RKO (cell line): ENCODE results near the gene SERPINA10.
"Not testable (repeated sequence)": the region's sequence is repeated elsewhere in the genome, so short reads cannot be mapped to it uniquely, and the experiment has no call there.

Experiments
- DNase-seq: peaks from one replicate; pipeline ENCODE4 v3.0.0-alpha.2; 2016; ENCODE audit warnings: low spot score

The SERPINA10 gene

GRCh38 chr14:94282991-94283723 lies 9.9 kb downstream of the SERPINA10 start:
- DNase-seq: no peak

GRCh38 chr14:94278731-94279130 lies 14.3 kb downstream of the SERPINA10 start:
- DNase-seq: no peak

GRCh38 chr14:94276898-94277561 lies 16.0 kb downstream of the SERPINA10 start:
- not testable (repeated sequence) for DNase-seq

- no peak for DNase-seq
Measured at GRCh38 chr14:94269156-94269555, 23.9 kb downstream of the SERPINA10 start.

GRCh38 chr14:94268582-94268981 lies 24.5 kb downstream of the SERPINA10 start:
- not testable (repeated sequence) for DNase-seq

GRCh38 chr14:94267352-94267751 lies 25.7 kb downstream of the SERPINA10 start:
- no peak for DNase-seq

GRCh38 chr14:94264195-94264594 lies 28.9 kb downstream of the SERPINA10 start:
- not testable (repeated sequence) for DNase-seq

- DNase-seq: no peak
Measured at GRCh38 chr14:94244182-94244581, 48.9 kb downstream of the SERPINA10 start.

- no peak for DNase-seq
Measured at GRCh38 chr14:94239406-94239805, 53.7 kb downstream of the SERPINA10 start.

- no peak for DNase-seq
Measured at GRCh38 chr14:94237983-94238382, 55.1 kb downstream of the SERPINA10 start.

- no peak for DNase-seq
Measured at GRCh38 chr14:94237046-94237445, 56.0 kb downstream of the SERPINA10 start.
